ENCODE measurements around the gene MEX3B.

Gene MEX3B

DNA sequence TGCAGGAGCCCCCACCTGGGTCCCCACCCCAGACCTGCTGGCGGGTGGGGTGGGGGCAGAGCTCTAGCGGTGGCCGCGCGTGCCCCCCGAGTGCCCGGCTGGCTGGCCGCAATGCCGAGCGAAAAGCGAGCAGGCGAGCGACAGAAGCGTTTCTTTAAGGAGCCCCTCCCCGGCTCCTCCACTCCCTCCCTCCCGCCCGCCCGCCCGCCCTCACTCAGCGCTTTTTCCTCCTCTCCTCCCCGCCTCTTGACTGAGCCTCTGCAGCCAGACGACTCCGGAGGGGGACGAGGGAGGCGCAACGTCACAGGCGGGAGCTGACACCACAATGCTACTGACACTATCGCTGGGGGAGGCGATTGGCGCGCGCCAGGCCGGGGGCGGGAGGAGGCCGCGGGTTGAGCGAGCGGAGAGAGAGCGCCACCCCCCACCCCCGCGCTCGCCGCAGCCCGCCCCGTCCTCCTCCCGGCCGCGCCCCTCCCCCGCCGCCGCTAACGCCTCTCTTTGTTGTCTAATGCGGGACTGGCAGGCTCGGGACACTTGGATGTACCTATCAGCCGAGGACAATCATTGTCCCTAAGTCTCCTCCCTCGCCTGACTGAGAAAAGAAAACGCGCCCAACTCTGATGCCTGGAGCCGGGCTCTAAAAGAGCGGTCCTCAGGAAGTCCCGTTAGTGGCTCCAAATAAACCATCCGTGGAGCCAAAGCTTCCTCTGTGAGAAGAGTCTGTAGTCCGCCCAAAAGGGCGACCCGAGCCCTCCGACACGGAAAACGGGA, at the start of gene MEX3B:
Gene MEX3B (minus strand): TSS at position 127 of the 774 bp plus-strand sequence. CDS start 313 bp downstream, outside the sequence.
- peak; percentile 51 to 53 for DNase-seq (ENCODE audit: low read depth in 2 of 2)

DNA sequence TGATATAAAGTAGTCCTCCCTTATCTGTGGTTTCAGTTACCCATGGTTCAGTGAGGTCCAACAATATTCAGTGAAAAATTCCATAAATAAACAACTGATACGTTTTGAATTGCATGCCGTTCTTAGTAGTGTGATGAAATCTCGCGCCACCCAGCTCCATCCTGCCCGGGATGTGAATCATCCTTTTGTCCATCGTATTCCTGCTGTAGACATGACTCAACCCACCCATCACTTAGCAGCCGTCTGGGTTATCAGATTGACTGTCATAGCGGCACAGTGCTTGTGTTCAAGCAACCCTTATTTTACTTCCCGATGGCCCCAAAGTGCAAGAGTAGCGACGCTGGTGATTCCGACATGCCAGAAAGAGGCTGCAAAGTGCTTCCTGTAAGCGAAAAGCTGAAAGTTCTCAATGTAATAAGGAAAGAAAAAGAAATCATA, 48.0 kb upstream of the MEX3B start:
- no peak for DNase-seq (ENCODE audit: low read depth in 2 of 2)

DNA sequence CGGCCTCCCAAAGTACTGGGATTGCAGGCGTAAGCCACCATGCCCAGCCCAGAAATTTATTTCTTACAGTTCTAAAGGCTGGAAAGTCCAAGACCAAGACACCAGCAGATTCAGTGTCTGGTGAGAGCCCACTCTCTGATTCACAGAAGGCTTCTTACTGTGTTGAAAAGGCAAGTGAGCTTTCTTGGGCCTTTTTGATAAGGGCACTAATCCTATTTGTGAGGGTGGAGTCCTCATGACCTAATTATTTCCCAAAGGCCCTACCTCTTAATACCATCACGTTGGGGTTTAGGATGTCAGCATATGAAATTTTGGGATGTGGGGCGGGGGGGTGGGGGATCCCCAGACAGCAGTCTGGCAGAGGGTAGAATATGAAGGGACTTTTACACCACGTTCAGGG, 47.5 kb upstream of the MEX3B start:
- DNase-seq (ENCODE audit: low read depth in 2 of 2) = no peak

GRCh38 chr15:82091636-82092140, 45.9 kb upstream of the MEX3B start:
- no peak for DNase-seq (ENCODE audit: low read depth in 2 of 2)

DNA sequence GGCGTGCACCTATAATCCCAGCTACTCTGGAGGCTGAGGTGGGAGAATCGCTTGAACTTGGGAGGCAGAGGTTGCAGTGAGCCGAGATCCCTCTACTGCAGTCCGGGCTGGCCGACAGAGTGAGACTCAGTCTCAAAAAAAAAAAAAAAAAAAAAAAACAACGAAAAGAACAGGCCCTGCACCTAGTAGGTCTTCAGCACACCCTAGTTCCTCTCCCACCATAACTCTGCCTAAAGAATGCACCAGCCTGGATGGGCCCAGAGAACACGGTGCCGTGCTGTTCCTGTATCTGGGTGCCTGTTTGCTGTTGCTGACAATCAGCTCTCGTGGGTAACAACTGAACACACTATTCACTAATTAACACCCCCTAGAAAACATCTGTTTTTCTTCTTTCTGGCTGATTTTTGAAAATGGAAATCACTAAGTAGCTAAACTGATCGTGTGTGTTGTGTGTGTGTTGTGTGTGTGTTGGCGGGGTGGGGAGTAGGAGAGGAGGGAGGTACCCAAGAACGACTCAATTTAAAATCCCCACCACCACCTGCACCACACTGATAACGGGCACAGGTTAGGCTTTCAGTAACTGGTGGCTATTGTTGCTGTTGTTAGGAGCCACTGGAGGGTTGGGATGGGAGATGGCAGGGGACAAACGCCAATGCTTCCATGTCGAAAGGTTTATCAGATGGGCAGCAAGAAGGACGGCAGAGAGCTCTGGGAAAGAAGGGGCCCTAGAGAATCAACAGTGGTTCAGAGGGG, 40.6 kb upstream of the MEX3B start:
- DNase-seq (ENCODE audit: low read depth in 2 of 2) = no peak

- no peak for DNase-seq (ENCODE audit: low read depth in 2 of 2)
Observed at GRCh38 chr15:82081914-82082762, 36.3 kb upstream of the MEX3B start.

DNA sequence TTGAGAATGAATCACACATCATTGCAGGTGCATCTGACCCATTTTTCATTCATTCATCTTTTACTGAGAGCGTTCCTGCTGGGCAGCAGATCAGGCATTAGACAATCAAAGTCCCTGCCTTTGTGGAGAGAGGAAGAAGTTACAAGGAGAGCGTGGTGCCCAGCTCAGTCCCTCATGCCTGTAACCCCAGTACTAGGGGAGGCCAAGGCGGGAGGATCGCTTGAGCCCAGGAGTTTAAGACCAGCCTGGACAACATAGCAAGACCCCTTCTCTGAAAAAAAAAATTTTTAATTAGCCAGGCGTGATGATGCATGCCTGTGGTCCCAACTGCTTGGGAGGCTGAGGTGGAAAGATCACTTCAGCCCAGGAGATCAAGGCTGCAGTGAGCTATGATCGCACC, 35.0 kb upstream of the MEX3B start:
- no peak for DNase-seq (ENCODE audit: low read depth in 2 of 2)

- no peak for DNase-seq (ENCODE audit: low read depth in 2 of 2)
Observed at GRCh38 chr15:82079736-82080135, 33.9 kb upstream of the MEX3B start.

GRCh38 chr15:82074610-82075009, 28.8 kb upstream of the MEX3B start:
- no peak for DNase-seq (ENCODE audit: low read depth in 2 of 2)

DNA sequence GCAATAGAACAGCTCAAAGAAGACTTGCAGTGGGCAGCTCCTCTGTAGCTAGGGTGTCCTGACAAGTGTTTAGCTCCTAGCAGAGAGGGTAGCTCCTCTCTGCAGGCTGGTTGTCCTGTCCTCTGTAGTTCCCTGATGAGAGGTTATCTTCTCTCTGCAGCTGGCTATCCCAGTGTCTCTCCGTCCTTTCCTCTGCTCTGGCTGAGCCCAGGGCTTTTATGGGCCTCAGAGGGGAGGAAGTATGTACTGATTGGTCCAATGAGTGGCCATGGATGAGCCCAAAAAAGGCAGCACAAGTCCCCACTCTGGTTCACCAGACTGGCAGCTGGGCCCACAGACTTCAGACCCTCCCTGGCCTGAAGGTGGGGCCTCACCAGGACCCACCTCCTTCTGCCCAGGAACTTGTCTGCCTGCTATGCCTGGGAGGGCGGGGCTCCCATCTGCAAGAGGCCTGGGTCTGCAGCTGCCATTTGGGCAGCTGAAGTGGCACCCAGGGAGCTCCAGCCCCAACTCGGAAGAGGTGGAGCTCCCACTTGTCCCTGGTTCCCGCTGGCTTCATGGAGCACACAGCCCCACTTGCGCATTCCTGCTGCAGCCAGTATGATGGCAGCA, 27.2 kb upstream of the MEX3B start:
- DNase-seq (ENCODE audit: low read depth in 2 of 2) = no peak

- no peak for DNase-seq (ENCODE audit: low read depth in 2 of 2)
Observed at GRCh38 chr15:82066455-82066854, 20.6 kb upstream of the MEX3B start.

DNA sequence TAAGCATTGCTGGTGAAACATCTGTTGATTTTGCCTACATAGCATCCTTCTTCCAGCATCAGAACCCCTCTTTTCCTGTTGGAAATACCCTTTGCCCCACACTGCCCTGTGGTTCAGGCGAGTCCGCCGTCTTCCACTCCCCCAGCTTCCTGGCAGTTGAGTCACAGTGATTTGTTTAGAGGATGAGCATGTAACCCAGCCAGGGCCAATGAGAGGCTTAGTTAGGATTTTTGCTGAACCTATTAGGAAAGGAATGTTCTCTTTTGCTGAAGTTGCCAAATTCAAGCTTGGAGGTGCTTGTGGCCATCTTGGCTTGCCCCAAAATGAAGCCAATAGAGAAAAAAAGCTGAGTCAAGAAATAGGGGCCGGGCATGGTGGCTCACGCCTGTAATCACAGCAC, 19.0 kb upstream of the MEX3B start:
- DNase-seq (ENCODE audit: low read depth in 2 of 2) = no peak

DNA sequence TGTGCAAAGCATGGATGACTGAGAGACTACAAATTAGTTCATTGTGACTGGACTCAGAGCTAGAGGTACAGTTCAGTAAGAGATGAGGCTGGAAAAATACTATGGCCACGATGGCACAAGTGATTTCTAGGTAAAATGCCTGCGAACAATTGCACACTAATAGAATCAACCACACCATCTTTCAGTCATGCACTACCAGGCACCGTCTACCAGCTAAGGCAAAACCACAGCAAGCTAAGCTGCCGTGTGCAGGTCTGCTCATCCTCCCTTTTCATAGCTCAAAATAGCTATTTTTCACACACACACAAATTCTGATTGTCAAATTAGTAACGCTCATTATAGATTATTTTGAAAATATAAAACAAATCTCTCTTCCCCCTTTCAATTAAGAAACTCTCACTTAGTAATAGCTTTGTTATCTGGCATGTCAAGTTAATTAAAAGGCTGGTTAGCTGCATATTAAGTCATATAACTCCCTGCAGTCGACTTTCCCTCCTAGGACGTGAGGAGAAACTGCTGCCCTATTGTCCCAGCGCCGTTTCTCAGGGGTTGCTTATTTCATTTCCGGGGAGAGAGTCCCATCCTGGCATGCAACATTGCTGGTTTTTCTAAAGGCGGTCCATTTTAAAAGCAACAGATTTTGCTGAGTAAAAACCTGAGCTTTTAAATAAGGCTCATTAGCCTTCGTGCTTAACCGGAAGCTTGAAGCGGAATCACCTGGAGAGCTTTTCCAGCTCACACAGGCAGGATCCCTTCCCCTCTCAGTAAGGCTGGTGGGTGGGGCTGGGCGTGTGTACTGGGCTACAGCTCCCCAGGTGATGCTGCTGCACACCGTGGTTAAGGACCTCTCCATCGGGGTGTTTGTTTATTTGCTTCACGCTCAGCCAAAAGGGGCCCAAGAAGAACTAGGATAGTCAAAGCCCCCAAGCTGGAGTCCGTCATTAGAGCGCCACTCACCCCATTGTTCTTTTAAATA, 16.9 kb upstream of the MEX3B start:
- no peak for DNase-seq (ENCODE audit: low read depth in 2 of 2)

GRCh38 chr15:82060817-82061216, 15.0 kb upstream of the MEX3B start:
- DNase-seq (ENCODE audit: low read depth in 2 of 2) = no peak

DNA sequence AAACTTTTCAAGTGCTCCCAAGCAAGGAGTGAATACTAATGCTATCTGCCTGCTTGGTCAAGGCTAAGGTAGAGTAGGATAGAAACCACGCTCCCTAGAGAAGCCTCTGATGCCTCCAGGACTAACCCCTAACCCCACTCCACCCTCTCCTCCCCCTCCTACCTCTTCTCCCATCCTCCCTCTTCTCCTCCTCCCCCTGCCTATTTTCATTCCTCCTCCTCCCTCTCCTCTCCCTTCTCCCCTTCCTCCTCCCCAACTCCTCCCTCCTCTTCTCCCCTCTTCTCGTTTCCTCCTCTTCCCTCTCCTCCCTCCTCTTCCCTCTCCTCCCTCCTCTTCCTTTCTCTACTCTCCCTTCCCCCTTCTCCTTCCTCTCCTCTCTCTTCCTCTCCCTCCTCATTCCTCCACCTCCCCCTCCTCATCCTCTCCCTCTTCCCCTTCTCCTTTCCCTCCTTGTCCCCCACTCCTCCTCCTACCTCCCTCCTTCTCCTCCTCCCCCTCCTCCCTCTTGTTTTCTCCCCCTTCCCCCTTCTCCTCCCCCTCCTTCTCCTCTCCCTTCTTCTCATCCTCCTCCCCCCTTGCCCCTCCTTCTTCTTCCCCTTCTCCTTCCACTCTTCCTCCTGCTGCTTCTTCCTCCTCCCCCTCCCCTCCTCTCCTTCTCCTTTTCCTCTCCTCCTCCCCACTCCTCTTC, 12.8 kb upstream of the MEX3B start:
- no peak for DNase-seq (ENCODE audit: low read depth in 2 of 2)

- DNase-seq (ENCODE audit: low read depth in 2 of 2) = no peak
Observed at GRCh38 chr15:82058026-82058425, 12.2 kb upstream of the MEX3B start.

DNA sequence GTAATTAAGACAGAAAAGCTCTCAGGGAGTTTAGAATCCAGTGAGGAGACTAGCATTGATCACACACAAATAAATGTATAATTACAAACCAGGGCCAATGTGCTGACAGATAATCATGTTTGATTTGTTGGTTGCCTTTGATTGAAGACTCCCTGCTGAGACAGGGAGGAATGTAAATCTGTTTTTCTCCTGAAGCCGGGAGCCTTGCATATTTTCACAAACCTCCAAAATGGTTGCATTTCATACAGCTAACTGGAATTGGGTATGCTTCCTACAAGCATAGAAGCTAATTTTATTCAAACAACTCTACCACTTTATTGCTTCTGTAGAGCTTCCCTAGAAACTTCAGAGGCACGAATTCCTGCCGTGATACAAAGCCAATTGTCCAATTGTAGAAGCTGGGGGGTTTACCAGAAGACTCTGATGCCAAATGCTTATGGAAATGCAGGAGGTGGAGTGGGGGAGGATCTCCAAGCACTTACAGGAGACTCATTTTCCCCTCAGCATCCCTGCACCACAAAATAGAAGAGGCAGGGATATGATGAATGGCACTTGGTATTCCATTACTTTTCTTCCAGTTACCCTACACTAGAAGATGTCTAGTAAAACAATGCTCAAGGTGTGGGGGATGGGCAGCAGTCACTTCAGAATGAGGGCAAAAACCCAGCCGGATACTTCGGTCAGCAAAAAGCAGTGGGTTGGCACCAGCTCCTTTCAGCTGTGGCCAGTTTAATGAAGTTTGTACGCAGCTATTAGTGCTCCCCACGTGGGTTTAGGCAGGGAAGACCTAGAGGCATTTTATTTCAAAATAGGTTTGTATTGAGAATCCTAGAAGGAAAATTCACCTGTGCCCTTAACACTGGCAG, 11.4 kb upstream of the MEX3B start:
- DNase-seq (ENCODE audit: low read depth in 2 of 2) = no peak

DNA sequence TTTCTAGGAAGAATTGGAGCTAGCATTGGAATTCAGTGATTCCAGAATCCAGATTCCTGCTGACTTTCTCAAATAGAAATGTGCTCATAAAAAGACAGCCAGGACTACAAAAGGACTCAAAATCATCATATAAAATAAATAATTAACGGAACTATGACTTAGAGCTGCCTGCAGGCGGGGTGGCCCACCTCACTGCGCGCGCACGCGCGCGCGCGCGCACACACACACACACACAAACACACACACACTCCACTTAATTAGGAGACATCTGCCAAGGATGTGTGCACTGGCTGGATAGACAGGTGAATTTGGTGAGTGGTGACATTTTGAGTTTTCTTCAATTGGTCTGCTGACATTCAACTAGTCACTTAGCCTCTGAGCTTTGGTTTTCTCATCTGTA, 6.9 kb upstream of the MEX3B start:
- no peak for DNase-seq (ENCODE audit: low read depth in 2 of 2)

DNA sequence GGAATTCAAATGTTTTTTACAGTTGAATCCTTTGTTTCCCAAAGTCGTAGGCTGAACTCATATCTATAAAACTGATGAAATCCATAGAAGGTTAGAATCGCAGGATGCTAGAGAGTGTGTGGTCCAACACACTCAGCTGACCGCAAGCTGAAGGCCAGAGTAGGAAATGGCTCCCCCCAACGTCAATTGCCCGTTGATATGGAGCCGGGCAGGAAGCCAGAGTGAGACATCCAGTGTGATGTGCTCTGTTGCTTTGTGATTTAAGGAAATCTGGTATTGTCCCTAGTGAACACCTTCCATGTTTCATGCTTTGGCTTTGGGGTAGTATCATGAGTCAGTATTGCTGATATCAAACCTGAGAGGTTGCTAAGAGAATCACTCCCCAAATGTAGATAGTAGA, 5.8 kb upstream of the MEX3B start:
- DNase-seq (ENCODE audit: low read depth in 2 of 2) = no peak

Measured in stimulated activated CD8-positive, alpha-beta memory T cell treated with anti-CD3 and anti-CD28 coated beads, Interleukin-7, amount 100 ng/mL, for 1 hour (primary cell).